ENCODE data around the gene ITFG1.
"Not testable (repeated sequence)": the region's sequence is repeated elsewhere in the genome, so short reads cannot be mapped to it uniquely, and the experiment has no call there.

Gene ITFG1

DNA sequence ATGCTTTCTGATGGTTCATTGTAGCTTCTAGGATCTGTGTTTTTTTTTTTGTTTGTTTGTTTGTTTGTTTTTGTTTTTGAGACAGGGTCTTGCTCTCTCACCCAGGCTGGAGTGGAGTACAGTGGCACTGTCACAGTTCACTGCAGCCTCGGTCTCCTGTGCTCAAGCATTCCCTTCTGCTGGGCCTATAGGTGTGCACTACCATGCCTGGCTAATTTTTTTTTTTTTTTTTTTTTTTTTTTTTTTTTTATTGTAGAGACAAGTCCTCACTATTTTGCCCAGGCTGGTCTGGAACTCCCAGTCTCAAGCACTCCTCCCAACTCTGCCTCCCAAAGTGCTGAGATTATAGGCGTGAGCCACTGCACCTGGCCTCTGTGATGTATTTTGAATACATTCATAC is 12.1 kb upstream of the ITFG1 start:
- not testable (repeated sequence) for DNase-seq

DNA sequence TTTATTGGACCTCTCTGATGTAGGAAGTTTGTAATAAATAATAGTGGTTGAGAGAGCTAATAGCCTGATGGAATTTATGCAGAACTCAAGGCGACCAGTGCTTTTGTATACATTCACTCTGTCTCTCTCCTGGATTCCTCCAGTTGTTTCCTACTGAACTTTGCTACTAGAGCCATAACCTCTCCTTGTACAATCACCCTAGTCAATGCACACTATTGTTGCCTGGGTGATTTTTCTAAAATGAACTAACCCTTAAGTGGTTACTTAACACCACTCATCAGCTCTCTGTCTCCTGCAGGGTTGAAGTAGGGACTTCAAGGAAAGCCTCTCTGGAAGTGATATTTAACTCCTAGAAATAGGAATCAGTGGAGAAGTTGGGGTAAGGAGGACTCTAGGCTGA is 9.9 kb upstream of the ITFG1 start:
- DNase-seq = no peak

DNA sequence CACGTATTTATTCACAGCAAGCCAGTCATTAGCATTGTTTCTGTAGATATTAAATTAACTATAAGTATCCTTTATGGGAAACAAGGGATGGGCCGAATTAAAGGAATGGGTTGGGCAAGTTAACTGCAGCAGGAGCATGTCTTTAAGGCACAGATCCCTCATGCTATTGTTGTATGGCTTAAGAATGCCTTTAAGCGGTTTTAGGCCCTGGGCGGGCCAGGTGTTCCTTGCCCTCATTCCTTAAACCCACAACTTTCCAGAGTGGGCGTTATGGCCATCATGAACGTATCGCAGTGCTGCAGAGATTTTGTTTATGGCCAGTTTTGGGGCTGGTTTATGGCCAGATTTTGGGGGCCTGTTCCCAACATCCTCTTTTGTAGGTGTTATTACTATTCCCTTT is 9.3 kb upstream of the ITFG1 start:
- DNase-seq = no peak

DNA sequence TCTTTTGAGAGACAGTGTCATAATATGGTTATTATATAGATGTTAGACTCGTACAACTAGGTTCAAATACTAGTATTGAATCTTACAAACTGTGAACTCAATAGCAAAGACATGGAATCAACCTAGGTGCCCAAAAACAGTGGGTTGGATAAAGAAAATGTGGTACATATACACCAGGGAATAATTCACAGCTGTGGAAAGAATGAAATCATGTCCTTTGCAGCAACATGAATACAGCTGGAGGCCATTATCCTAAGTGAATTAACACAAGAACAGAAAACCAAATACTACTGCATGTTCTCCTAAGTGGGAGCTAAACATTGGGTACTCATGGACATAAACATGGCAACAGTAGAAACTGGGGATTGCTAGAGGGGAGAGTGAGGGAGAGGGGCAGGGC is 8.4 kb upstream of the ITFG1 start:
- DNase-seq = no peak

DNA sequence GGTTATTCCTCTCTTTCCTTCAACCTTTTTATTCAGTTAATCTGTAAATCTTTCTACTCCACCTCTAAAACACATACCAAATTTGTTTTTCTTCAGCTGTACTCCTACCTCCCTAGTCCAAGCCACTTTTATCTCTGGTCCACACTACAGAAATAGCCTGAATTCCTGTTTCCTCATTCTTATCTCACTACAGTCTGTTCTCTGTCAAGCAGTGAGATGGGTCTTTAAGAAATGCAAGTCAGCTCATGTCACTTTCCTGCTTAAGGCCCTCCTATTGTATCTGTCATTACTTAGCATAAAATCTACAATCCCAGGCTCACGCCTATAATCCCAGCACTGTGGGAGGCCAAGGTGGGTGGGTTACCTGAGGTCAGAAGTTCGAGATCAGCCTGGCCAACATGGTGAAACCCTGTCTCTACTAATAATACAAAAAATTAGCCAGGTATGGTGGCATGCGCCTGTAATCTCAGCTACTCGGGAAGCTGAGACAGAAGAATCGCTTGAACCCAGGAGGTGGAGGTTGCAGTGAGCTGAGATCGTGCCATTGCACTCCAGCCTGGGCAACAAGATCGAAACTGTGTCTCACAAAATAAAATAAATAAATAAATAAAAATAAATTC is 7.3 kb upstream of the ITFG1 start:
- DNase-seq = not testable (repeated sequence)

DNA sequence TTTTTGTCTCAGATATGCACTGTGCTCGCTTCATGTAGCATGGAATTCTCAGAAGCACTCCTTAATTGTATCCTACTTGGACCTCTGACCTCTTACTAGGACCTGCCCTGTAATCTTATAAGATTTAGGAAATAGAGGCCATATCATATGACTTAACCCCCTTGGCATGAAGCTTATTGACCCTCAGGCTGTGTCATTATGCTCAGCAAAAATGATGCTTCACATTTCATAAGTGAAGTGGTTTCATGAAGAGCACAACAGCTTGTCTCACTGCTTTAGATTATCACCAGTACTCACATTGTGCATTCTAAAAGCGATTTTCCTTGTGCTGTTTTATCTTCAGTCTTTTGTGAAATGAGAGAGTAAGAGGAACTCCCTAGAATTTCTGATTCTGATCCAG is 6.6 kb upstream of the ITFG1 start:
- no peak for DNase-seq

DNA sequence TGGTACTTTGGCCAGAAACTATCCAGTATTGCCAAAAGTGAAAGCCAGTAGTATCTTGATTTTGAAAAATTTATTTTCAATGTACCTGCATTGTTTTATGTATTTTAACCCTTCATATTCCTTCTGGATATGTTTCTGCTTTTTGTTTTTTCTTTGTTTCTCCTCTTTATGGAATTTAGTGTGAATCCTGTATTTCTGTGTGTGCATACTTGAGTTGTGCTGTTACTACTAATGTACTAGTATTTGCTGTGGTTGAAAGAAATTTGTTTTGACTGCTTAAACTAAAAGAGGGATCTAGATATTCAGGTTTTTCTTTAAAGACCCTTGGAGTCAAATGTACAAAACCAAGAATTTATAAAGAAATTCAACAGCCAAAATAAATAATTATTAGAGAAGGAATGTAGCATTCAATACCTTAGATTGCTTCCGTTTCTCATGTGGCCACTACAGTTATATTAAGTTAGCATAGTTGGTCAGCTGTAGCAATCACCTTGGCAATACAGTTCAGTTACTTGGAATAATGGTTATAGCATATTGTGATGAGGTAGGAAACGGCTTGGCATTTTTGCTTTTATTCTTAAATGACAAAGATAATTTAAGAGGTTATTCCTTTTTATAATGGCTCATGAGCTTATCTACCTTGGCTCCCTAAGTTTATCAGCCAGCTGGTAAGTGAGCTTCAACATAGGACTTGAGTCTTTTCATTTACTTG is 5.2 kb upstream of the ITFG1 start:
- no peak for DNase-seq

DNA sequence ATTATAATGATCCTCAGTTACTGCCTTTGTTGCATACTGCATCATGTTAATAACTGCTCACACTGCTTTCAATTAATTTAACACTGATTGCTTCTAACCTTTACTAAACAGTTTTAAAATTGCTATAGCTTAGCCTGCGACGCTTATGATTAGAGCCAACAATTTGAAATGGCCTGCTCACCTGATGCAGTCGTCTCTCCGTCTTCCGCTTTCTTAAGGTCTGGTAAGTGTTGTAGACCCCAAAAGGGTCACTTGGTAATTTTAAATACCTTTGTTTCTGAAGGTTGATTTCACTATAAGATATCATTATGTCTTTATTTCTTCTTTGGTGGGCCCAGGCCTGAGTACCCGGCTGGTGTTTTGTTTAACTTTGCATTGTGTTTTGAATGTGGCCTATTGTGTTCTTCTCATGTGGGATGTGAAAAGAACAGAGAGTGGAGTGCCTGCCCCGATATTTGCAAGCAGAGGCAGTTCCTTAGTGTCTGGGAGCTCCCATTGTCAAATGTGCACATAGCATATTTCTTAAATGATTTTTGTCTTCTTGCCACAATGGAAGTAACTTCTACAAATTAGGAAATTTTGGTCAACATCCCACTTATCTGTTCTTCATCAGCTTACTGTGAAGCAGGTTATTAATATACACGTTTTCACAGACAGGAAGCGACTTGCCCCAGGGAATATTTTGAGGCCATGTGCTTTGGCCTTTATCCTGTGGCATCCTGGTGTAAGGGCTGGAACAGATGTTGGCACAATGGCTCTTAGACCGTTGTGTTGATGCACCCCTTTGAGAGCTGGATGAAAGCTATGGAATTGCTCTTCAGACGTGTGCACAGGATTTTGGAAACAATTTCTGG is 3.1 kb upstream of the ITFG1 start:
- DNase-seq = no peak

DNA sequence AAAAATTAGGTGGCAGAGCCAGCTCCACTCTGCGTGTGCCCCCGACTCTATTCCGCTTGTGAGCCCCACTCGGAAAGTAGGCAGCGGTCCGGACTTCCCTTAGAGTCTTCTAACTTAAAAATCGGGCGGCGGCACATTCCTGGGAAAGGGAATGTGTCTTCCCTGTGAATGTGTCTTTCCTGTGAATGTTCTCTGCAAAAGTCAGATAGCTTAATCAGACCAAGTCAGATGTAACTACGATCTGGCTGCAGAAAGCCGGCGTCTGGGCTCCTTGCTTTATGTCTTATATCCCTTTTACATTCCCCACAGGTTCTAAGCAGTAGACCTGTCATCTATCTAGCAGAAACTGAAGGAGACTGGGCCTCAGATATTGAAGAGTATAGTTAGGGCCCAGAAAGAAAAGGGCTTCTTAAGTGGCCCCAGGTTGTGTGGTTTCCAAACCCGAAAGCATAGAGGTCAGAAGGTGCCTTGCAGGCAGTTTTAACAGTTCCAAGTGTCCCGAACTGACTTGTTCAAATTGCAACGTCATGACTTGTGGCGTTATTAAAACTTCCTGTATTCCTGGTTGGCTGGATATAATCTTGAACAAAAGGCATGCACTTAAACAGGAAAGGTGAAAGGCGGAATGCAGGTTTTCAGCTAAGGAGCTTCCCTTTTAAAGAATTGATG is 869 bp upstream of the ITFG1 start:
- DNase-seq = peak; percentile 24

DNA sequence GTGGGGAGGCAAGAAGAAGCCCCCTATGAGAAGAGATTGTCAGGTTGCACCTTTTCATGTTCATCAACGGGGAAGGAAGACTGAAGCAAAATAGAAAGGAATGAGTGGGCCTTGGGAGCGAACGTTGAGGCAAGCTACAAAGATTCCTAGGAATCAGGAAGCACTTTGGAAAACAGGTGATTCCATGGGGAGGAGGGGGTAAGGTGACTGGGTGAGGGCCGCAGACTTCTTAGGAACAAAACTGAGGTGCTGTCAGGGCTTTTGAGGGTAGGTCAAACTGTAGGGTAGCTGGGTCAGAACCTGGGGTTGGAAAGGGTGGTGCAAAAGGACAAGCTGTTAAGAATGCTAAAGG is 528 bp downstream of the ITFG1 start:
- DNase-seq = no peak

DNA sequence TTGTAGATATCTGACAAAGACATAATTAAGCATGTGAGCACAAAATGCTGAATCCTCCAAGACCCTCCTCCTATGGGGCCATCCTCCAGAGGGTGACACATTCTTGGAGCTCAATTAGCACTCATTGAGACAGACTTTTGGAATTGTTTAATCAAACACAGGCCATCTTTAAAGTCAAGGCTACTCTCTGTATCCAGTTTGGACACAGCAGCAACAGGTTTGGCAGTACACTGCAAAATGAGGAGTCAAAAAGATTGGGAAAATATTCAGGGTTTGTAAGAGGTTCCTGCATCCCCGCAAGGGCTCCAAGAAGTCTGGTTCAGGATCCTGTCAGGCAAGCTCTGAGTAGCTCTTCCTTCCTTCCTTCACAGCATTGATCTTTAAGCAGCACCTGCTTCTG is 1.3 kb downstream of the ITFG1 start:
- DNase-seq = no peak

DNA sequence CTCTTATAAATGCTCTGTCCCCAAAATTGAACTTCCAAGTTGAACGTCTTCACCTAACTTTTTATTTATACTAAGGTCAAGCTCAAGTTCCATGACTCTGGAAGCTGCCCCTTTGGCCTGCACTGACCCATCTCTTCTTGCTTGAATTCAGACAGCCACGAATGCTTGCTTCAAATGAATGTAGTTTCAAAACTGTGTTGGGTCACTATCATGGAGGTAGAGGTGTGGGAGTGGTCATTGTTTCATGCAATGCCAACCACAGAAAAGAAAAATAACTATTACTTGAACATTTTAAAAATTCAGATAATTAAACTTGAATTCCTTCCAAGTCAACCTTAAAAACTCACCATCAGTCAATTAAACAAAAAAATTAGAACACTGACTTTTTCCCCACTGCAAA is 2.5 kb downstream of the ITFG1 start:
- no peak for DNase-seq

DNA sequence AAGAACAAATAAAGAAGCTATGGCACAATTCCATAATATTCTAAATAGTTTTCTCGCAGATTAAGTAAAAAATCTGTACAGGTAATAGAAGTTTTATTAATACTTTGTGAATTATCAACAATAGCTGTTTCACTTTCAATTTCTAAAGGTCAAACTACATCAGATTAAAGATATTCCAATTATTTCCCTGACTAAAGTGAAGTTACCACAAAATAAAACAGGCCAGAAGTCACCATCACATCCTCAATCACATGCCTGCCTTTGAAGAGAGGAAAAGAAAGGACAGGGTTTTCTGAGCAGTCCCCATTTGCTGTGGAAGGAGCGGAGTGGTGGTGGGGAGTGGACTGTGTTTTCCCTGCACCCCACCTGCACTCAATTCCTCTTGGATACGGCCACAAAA is 11.1 kb downstream of the ITFG1 start:
- DNase-seq = no peak

DNA sequence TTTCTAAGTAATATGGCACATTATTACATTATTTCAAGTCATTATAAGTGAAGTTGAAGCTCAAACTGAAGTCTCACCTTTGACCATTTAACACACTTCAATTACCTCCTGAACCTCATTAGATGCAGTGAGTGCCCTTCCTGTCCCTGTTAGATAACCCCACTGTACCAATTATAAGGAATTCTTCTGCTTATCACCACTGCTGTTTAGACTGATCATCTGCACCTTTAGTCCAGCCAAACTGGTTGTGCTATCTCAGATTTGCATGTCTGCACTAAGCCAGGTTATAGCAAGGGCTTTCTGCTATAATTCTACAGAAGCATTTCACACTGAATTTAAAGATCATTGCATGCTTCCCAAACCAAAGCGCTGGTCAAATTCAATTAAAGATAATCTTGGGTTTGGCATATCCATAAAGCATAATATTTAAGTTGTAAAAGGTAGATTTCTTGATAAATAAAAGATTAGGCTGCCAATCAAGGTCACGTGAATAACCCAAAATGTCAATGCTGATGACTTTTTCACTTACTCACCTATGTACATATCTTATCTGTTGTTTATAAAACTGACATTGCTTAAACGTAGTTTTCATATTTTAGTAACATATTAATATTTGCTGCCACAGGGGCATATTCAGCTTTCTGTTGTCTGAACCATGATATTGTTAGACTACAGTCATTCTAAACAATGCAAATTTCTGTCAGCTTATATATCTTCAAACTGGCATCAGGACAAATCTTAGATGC is 11.9 kb downstream of the ITFG1 start:
- DNase-seq = no peak

DNA sequence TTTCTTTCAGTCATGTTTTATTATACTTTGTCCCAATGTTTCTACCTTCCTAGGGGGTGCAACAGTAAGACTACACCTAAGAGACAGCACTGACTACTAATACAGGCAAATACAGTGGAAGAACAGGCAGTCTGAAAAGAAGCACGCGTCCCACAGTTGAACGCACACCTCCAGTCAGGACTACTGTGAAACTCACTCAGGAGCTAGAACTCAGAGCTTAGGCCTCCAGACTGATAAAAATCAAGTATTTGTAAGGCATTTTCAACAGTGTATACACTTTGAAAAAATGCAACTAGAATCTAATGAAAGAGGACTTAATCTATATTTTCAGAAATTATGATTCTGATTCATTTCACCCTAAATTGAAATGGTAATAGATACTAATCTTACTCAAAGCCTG is 14.4 kb downstream of the ITFG1 start:
- no peak for DNase-seq

DNA sequence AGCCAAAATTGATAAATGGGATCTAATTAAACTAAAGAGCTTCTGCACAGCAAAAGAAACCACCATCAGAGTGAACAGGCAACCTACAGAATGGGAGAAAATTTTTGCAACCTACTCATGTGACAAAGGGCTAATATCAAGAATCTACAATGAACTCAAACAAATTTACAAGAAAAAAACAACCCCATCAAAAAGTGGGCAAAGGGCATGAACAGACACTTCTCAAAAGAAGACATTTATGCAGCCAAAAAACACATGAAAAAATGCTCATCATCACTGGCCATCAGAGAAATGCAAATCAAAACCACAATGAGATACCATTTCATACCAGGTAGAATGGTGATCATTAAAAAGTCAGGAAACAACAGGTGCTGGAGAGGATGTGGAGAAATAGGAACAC is 18.0 kb downstream of the ITFG1 start:
- DNase-seq = not testable (repeated sequence)

DNA sequence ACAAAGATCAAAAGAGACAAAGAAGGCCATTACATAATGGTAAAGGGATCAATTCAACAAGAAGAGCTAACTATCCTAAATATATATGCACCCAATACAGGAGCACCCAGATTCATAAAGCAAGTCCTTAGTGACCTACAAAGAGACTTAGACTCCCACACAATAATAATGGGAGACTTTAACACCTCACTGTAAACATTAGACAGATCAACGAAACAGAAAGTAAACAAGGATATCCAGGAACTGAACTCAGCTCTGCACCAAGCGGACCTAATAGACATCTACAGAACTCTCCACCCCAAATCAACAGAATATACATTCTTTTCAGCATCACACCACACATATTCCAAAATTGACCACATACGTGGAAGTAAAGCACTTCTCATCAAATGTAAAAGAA is 20.8 kb downstream of the ITFG1 start:
- DNase-seq = not testable (repeated sequence)

DNA sequence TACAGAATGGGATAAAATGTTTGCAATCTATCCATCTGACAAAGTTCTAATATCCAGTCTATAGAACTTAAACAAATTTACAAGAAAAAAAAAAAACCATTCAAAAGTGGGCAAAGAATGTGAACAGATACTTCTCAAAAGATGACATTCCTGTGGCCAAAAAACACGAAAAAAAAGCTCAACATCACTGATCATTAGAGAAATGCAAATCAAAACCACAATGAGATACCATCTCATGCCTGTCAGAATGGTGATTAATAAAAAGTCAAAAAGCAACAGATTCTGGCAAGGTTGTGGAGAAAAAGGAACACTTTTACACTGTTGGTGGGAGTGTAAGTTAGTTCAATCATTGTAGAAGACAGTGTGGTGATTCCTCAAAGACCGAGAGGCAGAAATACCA is 26.6 kb downstream of the ITFG1 start:
- not testable (repeated sequence) for DNase-seq

DNA sequence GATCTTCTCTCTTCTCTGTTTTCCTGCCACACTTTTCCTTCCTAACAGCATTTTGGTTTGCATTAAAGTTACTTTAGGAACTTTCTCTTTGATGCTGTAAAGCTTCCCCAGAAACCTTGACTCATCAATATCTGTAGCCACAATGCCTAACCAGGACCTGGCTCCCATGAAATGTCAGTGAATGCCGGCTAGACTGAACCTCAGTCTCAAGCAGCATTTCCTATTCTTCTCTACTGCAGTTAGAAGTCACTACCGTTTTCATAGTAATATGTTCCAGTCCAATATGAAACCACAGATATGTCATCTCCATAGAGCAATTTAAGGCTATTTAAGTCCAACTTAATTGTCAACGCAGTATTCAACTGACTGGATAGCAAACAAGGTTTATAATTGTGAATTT is 28.9 kb downstream of the ITFG1 start:
- DNase-seq = no peak

DNA sequence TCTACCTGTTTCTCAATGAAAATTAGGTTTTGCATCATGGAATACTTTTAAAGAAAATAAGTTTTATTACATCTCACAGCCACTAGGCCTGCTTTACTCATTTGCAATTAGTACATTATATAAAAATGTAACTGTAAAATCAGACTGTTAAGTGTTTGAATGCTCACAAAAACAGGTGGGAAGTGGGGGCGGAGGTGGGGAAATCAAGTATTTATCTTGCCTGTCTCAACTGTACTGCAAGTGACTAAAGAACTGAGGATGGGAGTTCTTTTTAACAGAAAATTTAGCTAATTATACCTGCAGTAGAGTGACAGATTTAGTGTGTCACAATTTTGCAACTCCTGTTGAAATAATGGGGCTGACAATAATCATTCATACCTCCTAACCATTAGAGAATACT is 34.1 kb downstream of the ITFG1 start:
- DNase-seq = no peak

DNA sequence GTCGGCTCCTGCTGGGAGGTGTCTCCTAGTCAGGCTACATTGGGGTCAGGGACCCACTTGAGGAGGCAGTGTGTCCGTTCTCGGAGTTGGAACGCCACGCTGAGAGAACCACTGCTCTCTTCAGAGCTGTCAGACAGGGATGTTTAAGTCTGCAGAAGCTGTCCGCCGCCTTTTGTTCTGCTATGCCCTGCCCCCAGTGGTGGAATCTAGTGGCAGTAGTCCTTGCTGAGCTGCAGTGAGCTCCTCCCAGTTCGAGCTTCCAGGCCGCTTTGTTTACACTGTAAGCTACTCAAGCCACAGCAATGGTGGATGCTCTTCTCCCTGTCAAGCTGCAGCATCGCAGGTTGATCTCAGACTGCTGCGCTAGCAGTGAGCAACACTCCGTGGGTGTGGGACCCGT is 36.0 kb downstream of the ITFG1 start:
- no peak for DNase-seq

DNA sequence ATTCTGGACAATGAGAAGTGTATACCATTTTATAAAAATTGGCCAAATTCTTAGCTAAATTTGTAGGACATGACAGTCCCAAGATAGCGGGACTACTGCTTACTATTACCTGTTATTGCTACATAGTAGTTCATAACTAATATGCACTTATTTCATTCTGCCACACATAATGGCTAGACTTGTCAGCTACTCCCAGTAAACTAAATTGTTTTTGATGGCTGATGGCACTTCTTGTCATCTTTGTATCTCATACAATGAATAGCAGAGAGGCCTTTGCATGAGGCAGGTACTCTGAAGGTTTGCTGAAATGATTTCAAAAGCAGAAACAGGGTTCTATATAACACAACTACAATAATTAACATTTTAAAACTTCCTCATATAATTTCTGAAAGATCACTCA is 44.0 kb downstream of the ITFG1 start:
- DNase-seq = no peak

DNA sequence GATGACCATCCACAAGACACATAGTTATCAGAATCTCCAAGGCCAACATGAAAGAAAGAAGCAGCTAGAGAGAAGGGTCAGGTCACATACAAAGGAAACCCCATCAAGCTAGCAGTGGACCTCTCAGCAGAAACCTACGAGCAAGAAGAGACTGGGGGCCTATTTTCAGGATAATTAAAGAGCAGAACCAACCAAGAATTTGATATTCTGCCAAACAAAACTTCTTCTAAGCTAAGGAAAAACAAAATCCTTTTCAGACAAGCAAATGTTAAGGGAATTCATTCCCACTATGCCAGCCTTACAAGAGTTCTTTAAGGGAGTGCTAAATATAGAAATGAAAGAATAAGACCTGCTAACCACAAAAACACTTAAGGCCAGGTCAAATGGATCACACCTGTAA is 47.8 kb downstream of the ITFG1 start:
- no peak for DNase-seq
